ENCODE data around the gene EPB41L4B.

The EPB41L4B gene

DNA sequence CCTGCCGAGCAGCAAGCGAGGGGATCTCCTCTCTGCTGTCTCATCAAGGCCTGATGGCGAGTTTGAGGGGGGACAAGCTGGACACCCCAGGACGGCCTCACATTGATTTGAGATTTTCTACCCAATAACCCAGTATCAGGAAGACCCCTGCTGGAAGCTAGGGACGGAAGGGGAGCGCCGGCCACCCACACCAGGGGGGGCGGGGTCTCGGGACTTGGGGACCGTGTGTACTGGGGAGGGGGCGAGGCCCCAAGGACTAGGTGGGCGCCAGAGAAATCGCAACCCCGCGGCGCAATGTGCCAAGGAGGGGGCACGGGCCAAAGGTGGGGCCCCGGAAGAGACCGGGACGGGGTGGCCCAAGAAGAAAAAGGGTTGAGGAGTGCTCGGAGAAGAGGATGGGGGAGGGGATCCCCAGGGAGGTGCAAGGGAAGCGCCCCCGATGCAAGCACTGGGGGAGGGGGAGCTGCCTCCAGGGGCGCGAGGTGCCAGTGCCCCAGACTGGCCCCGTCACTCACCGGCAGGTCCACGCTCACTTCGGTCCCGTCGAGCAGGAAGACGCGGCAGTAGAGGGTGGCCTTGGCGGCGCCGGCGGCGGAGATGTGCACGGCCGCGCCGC, 1.1 kb downstream of the EPB41L4B start:
- no peak for DNase-seq

GRCh38 chr9:109319017-109319625, 1.7 kb downstream of the EPB41L4B start:
- no peak for DNase-seq

DNA sequence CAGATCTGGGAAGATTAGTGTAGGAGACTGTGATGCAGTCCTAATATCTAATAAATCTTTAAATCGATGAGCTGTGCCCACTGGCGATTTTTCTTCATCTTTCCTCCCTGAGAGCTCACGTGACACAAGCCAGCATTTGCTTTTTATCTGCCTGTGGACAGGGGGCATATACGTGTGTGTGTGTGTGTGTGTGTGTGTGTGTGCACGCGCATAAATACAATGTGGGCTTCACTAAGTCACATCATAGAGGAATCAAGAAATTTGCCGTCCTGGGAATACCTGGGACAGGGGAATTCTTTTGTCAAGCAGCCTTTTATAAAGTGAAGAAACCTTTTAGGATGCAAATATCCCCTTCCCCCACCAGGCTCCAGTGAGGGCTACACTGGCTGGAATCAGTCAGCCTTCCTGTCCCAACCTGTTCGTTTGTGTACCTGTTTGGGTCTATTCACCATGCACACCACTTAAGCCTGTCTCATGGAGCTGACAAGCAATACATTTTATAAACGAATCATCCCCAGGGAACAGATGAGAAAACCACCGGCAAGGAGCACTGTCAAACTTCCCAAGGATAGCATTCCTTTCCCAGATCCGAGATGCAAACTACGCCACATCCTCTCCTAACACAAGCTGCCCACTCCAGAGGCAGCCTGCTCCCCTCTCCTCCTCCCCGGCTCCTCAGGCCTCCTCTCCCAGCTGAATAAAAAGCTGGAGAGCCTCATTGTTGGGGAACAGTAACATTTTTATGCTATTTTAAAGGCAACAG, 2.7 kb downstream of the EPB41L4B start:
- DNase-seq = no peak

- no peak for DNase-seq
Observed at GRCh38 chr9:109317311-109317978, 3.4 kb downstream of the EPB41L4B start.

DNA sequence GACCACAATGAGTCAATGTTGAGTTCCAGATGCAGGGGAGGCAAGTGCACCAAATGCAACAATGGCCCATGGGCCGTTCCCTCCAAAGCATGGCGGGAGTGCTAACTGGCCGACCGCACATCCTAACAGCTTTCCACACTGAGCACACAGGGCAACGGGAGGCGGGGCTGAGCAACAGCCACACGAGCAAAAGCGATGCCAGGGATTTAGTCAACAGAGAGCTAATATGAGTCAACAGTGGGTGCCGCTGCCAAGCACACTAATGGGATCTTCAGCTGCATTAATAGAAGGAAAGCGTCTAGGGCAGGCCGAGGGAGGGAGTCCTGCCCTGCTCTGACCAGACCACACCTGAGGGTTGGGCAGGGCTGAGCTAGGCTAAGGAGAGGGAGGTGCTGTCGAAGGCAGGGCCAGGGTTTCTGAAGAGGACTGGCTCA, 4.6 kb downstream of the EPB41L4B start:
- DNase-seq = no peak

GRCh38 chr9:109315480-109316206, 5.2 kb downstream of the EPB41L4B start:
- no peak for DNase-seq

DNA sequence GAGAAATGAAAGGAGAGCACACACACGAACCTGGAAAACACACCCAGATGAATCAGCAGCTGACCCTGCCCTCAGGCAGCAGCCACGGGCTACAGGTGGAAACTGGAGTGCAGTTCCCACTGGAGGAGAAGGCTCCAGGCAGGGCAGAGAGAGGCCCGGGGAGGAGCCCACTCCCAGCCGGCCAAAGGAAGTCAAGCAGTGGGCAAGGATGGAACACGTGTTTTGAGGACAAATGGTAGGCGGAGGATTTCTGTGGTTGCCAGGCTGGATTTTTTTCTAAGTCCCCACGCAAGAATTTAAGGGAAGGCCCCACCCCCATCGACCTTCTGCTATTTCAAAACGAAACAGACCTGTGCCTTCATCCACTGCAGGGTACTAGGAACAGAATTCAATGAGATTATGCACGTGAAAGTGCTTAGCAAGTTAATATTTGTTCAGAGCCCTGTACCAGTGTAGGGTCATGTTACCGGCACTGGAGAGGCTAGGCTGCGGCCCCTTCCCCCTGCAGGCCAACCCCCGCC, 6.8 kb downstream of the EPB41L4B start:
- no peak for DNase-seq

- no peak for DNase-seq
Observed at GRCh38 chr9:109313351-109313750, 7.5 kb downstream of the EPB41L4B start.

GRCh38 chr9:109312783-109313182, 8.1 kb downstream of the EPB41L4B start:
- no peak for DNase-seq

- no peak for DNase-seq
Observed at GRCh38 chr9:109311731-109312130, 9.1 kb downstream of the EPB41L4B start.

GRCh38 chr9:109311286-109311685, 9.6 kb downstream of the EPB41L4B start:
- DNase-seq = no peak

- no peak for DNase-seq
Observed at GRCh38 chr9:109310486-109310901, 10.4 kb downstream of the EPB41L4B start.

- no peak for DNase-seq
Observed at GRCh38 chr9:109309282-109309681, 11.6 kb downstream of the EPB41L4B start.

GRCh38 chr9:109307380-109308240, 13.2 kb downstream of the EPB41L4B start:
- no peak for DNase-seq

DNA sequence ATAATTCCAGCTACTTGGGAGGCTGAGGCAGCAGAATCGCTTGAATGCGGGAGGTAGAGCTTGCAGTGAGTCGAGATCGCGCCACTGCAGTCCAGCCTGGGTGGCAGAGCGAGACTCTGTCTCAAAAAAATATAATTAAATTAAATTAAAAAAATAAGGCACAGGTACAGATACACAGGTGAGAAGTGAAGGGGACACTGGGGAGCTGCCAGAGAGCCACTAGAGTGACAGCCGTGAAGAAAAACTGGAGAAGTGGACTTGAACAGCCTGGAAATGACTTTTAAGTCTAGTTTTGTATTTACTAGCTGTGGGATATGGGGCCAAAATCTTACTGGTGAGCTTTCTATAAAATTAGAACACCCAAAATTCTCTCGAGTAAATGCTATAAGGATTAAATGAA, 15.1 kb downstream of the EPB41L4B start:
- no peak for DNase-seq

GRCh38 chr9:109304347-109304746, 16.5 kb downstream of the EPB41L4B start:
- no peak for DNase-seq

DNA sequence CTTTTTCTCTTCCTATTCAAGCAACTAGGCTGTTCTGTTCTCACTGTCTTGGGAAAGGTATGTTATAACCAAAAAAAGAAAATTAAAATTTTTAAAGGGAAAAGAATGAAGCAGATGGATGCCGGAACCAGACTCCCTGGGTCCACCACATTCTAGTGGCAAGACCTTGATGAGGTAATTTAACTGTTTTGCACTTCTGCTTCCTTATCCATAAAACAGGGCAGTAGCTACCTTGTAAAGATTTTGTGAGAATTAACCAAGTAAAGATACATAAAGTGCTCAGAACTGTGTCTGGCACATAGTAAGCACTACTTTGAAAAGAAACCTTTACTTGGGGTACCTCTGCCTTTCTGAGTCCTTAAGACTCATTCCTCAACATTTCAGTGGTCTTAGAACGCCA, 17.0 kb downstream of the EPB41L4B start:
- no peak for DNase-seq

GRCh38 chr9:109302606-109303005, 18.3 kb downstream of the EPB41L4B start:
- no peak for DNase-seq

DNA sequence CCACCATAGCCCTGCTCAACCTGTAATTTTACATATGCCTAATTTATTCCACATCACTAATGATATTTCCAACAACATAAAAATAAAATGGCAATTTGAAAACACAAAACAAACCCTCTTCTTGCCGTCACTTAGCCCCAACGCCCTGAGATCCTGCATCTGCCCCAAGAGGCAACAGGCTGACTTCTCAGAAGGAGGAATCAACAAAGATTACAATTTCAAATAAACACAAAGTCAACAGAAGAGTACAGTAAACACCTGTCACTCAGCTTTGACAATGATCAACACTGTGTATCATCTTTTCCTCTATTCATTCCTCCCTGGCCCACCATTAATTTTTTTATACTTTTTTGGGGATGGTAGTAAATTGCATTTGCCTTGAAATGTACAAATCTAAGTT, 19.8 kb downstream of the EPB41L4B start:
- DNase-seq = no peak

DNA sequence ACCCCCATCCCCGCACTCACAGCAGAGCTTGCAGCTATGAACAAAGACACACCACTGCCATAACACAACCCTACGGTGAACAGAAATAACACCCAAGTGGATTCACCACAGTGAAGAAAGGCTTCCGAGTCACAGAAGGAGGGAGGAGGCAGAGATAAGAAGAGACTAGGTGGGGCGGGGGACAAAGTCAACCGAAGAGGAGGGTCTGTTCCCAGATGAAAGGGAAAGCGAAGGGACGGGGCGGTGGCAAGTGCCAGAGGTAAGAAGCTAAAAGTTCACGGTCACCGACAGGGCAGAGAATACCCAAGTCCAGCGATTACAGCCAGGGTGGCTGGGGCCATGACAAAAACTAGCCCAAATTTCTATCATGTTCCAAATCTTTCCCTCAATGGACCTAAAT, 21.0 kb downstream of the EPB41L4B start:
- DNase-seq = no peak

GRCh38 chr9:109297899-109298298, 23.0 kb downstream of the EPB41L4B start:
- no peak for DNase-seq
